ENCODE data around the gene TPP2.

TPP2 gene

DNA sequence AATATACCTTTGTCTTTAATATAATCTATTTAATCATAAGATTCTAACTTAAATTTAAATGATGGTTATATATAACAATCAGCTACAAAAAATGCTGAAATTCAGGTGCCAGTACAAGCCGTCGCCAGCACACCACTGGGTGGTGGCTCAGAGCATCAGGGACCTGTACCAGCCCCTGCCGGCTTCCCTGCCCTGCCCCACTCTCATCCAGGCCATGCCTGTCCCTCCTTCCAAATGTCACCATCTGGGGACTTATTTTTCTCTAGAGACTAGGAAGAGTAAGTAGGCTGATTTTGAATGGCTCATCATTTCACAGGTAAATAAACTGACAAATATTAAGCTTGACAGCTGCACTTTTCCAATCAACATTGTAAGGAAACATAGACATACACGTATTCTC lies 96.5 kb downstream of the TPP2 start:
- Histone ChIP-seq H3K36me3 (no peaks in the 10 kb centered on the region), H3K27me3 (no peaks in the 10 kb centered on the region; the same call in 1 of the 2 replicates), H3K9me3 (no peaks in the 10 kb centered on the region), H3K4me1 (0 out of 2 replicates have a peak, but pooled peaks cover 4% of the 10 kb centered on the region), H3K4me3 (ENCODE audit: low read depth, low read length) (no peak overlapping the region)
- no peak for TF ChIP-seq CTCF (IDR thresholded peaks at IDR 0.05; ENCODE audit: low read depth, low read length)
- no peak for DNase-seq

DNA sequence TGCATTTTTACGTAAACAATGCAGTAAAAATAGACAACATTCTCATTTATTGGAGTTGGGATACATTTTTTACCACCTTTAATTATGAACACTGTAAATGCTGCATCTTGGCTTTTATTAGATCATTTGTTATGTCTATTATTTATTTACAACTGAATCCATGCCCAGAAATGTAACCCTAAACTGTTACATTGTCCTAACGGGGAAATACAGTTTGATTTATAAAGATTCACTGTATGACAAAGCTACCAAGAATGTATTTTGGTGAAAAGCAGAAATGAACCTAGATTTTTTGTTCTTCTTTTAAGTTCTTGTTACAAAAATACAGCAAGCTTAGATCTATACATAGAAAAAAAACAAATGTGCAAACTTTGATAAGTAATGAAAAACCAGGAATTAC lies 97.0 kb downstream of the TPP2 start:
- Histone ChIP-seq H3K36me3 (no peaks in the 10 kb centered on the region), H3K4me3 (ENCODE audit: low read depth, low read length) (no peak overlapping the region), H3K27me3 (no peaks in the 10 kb centered on the region; the same call in 1 of the 2 replicates), H3K9me3 (peaks cover 3% of the 10 kb centered on the region), H3K4me1 (0 out of 2 replicates have a peak, but pooled peaks cover 4% of the 10 kb centered on the region)
- TF ChIP-seq CTCF (IDR thresholded peaks at IDR 0.05; ENCODE audit: low read depth, low read length): no peak
- no peak for DNase-seq

DNA sequence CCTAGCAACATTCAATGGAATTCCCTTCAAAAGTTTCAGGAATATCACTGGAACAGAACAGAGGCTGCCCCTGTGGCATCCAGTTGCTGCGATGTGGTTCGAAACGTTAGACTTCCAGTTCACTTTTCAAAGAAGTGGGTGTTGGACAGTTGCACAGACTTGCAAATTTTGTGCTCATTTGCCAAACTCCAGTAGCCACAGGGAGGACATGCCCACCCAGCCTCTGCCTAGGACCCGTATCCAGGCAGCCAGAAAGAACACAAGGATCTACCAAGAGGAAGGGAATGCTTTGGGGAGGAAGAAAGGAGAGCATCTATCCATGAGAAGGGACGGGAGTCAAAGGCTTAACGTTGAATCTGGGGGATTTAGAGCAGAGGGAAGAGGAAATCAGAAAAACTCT lies 98.2 kb downstream of the TPP2 start, which contains the start of gene METTL21C:
Gene METTL21C (minus strand): TSS at position 108 of the 400 bp plus-strand sequence. CDS start 546 bp downstream, outside the sequence.
- no peak for DNase-seq
- Histone ChIP-seq H3K4me3 (ENCODE audit: low read depth, low read length) (no peak within 1 kb of the TSS), H3K4me1 (0 out of 2 replicates have a peak, but pooled peaks cover 4% of the 10 kb centered on the region), H3K27me3 (no peaks in the 10 kb centered on the region; the same call in 1 of the 2 replicates), H3K9me3 (peaks cover 3% of the 10 kb centered on the region), H3K36me3 (no peaks in the 10 kb centered on the region)
- no peak for TF ChIP-seq CTCF (IDR thresholded peaks at IDR 0.05; ENCODE audit: low read depth, low read length)

GRCh38 chr13:102696465-102696864 lies 99.7 kb downstream of the TPP2 start:
- no peak for DNase-seq
- Histone ChIP-seq H3K4me1 (no peaks in the 10 kb centered on the region), H3K36me3 (no peaks in the 10 kb centered on the region), H3K9me3 (peaks cover 3% of the 10 kb centered on the region), H3K4me3 (ENCODE audit: low read depth, low read length) (no peak overlapping the region), H3K27me3 (no peaks in the 10 kb centered on the region; the same call in 1 of the 2 replicates)
- no peak for TF ChIP-seq CTCF (IDR thresholded peaks at IDR 0.05; ENCODE audit: low read depth, low read length)

DNA sequence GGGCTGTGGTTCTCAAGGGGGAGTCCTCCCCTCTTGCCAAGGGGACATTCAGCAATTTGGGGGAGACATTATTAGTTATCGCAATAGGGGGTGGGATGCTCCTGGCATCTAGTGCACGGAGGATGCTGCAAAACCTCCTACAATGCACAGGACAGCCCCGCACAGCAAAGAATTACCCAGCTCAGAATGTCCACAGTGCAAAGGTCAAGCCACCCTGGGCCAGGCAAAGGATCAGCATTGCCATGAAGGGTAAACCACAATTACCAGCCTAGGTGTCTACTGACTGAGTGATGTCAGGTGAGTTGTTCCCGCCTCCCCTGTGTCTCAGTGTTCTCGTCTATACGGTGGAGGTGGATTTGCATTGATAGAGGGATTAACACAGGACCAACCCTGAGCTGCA lies 100.5 kb downstream of the TPP2 start:
- Histone ChIP-seq H3K4me1 (no peaks in the 10 kb centered on the region), H3K4me3 (ENCODE audit: low read depth, low read length) (no peak overlapping the region), H3K27me3 (no peaks in the 10 kb centered on the region; the same call in 1 of the 2 replicates), H3K9me3 (peaks cover 3% of the 10 kb centered on the region), H3K36me3 (no peaks in the 10 kb centered on the region)
- TF ChIP-seq CTCF (IDR thresholded peaks at IDR 0.05; ENCODE audit: low read depth, low read length): no peak
- DNase-seq: no peak

DNA sequence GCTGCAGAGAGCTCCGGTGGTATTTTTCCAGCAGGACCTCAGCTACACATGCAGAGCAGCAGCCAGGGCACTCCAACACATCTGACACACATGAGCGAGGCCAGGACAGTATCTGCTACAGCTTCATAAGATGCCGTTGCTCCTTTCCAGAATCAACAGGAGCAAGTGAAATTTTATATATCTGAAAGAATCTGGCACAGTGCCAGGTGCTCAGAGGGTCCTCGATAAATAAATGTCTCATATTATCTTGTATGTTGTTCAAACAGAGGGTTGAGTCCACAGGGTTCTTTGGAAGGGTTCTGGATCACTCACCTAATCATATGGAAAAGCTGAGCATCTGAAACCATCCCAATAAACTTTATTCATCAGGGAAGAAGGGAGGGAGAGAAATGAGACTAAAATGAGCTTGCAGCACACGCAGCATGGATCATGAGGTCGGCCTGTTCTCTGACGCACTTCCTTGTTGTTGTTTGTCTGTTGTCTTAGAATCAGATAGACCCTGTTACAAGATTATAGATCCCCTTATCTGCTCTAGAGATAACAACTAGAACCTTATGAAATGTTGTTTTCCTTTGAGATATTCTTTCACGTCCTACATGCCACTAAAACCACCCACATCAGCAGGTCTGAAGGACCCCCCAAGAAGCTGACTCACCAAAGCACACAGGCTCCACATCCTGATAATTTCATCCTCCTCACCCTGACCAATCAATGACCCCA lies 101.3 kb downstream of the TPP2 start:
- no peak for TF ChIP-seq CTCF (IDR thresholded peaks at IDR 0.05; ENCODE audit: low read depth, low read length)
- no peak for DNase-seq

More for the DNA sequence above, 101.3 kb downstream of the TPP2 start:
- Histone ChIP-seq H3K36me3 (no peaks in the 10 kb centered on the region), H3K9me3 (peaks cover 3% of the 10 kb centered on the region), H3K27me3 (no peaks in the 10 kb centered on the region; the same call in 1 of the 2 replicates), H3K4me1 (no peaks in the 10 kb centered on the region), H3K4me3 (ENCODE audit: low read depth, low read length) (no peak overlapping the region)
